NCI-H2227 treated with DMSO at 0.1 percent for 48 hours (cell line): ENCODE data around the gene NPAS3.

Experiments used
- DNase-seq: peaks from one replicate; lab custom pipeline; 2025; lab: John Stamatoyannopoulos, UW

The NPAS3 gene

DNA sequence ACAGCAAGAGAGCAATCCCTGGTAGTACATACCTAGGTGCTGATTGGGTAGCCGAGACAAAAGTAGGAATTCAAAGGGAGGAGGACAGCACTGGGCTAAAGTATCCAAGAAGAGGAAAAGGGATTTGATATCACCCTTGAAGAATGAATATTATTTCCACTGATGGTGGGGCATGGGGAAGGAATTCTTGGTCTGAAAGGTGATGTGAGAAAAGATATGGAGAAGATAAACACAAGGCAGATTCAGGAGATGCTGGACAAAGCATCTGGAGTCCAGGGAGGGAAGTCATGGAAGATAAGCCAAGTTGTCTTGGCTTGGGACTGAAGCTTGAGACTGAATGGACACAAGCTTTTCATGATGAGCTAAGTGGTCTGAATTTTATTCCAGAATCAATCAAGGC, 818.2 kb downstream of the NPAS3 start:
- DNase-seq, result no peak

DNA sequence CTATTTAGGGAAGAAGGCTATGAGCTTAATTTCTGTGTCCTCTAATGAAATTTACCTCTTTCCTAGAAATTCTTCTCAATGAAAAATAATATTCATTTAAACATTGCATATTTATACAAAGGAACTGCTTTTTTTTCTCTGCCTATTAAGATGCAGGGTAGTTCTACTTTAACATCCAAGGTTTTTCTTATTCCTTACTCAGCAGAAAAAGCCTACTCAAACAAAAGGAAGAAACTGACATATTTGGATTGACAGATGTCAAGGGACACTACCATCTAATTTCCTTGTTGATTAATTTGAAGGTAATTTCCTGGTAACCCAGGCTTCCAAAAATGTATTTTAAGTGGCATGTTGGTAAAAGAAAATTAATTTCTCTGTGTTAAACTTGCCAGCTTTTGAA, 819.9 kb downstream of the NPAS3 start:
- DNase-seq, result no peak

- no peak for DNase-seq
Measured at GRCh38 chr14:33762161-33762851, 823.6 kb downstream of the NPAS3 start.

GRCh38 chr14:33764876-33765650, 826.4 kb downstream of the NPAS3 start:
- DNase-seq, result peak; percentile 69

- no peak for DNase-seq
Measured at GRCh38 chr14:33767586-33768457, 829.1 kb downstream of the NPAS3 start.

DNA sequence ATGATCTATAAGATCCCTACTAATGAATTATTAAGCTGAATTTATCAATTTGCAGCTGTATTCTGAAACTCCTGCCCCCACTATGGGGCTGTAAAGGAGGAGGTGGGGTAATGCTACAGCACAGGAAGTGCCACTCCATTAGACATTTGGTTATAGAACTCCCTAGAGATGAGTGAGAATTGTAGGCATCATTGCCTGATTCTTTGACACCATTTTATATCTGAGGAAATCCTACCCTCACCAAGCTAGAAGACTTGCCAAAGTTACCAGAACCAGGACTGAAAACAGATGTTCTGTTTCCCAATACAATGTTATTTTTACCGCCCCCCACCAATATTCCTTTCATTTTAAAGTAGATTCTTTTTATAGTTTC, 829.8 kb downstream of the NPAS3 start:
- DNase-seq, result no peak

DNA sequence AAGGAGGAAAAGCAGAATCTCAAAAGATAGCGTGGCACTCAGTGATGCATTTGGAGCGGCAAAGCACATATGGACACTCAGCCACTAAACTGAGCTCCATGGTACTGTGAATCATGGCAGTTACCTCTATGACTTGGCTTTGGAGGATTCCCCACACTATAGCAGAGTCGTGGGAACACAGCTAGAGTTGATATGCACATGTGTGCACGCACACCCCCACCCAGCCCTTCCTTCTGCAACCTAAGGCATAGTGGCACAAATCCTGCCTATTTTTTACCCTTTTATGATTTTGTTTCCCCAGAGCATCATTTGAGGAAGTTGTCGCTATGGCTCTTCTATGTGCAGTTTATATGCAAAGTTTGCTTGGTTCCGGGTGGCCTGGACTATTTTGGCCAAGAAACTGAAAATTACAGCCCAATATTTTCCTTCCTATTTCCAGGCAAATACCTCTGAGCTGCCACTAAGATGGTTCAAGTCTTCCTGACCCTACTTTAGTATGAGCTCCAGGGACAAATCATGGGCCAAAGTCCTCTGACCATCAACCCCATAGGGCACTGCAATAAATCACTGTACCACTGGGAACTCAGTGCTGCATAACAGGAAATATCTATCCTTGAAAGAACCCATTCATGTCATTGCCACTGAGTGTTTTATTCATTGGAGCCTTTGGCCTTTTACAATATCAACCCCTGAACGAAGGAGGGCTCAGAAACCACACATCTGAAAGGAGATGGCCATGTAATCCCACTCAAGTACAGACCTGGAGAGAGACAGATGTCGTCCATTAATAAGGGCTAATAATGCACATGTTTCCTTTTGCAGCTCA, 834.7 kb downstream of the NPAS3 start:
- no peak for DNase-seq

GRCh38 chr14:33774161-33774560, 835.5 kb downstream of the NPAS3 start:
- no peak for DNase-seq

DNA sequence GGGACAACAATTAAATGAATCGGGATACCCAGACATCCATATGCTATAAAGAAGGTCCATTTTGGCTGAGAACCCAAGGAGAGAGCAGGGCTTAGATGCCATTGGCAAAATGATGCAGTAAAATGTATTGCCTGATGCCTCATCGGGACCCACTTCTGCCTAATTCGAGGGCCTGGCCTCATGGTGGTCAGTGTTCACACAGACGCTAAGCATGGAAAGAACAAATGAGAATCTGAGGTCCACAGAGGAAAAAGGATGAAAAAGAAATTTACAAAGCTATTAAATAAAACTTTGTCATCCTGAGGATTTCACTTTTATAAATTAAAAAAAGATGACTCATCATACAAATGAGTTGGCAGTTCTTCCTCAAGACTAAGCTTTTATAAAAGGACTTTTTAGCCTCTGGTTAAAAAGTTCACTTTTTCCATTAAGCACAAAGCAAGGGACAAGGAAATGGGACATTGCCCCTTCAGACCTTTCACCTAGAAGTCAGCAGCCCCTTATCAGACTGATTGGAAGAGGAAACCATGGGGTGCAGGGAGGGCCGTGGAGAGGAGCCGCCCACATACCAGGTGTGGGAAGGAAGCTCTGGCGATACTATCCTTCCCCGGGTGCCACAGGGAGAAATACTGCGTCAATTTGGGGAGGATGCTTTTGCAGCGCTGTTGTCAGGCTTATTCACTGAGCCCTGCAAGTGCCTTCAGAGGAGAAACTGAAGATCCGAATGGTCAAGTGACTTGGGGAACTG, 836.2 kb downstream of the NPAS3 start:
- DNase-seq, result no peak

DNA sequence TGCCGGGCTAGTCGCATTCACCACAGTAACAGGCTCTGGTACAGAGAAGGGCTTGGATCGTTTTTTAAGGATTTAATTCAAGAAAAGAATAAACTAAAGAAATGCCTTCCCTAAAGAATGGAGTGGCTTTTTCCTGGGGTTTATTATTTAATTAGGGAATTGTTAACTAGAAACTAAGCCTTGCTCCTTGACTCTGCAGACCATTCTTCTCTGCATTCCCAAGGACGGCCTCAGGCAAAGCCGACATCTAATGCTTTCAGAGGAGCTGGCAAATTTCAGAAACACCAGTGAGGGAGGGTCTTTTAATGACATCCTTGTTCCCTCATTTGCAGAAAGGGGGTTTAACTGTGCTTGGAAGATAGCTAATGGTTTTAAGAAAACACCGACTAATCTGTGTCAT, 838.2 kb downstream of the NPAS3 start:
- DNase-seq, result no peak

DNA sequence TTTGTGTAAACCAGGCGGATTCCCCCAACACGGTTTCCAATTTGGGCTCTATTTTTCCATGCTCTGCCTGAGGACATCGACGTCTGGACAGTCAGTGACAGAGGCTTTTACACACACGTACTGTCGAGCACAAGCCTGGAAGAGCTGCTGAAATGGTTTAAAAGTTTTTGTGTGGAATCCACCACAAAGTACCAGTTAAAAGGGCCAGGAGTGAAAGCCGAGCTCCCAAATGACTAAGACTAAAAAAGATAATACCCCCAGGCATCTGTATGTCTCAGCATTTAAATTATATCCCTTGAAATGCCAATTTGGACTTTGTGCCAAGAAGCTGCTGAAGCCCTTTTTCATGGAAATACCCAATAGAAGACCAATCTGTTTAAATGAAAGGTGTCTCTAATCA, 839.0 kb downstream of the NPAS3 start:
- DNase-seq, result no peak

- no peak for DNase-seq
Measured at GRCh38 chr14:33780035-33780434, 841.4 kb downstream of the NPAS3 start.

GRCh38 chr14:33781236-33781635, 842.6 kb downstream of the NPAS3 start:
- DNase-seq, result no peak

DNA sequence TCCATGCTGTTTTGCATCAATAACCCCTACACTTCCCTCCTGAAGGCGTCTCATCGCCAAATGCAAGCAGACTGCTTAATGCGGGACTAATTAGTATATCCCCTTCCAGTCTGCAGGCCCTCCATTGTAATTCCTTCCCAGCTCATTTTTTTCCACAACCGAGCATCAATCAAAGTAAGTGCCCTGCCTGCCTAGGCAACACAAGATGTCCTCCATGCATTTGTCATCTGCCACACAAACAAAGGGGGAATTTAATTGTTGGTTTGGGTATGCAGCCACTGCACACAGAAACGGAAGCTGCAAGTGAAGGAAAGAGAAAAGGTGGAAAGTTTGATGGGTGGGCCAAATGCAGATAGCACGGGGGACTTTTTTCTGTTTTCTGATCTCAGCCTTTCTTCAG, 844.2 kb downstream of the NPAS3 start:
- DNase-seq, result peak; percentile 43

DNA sequence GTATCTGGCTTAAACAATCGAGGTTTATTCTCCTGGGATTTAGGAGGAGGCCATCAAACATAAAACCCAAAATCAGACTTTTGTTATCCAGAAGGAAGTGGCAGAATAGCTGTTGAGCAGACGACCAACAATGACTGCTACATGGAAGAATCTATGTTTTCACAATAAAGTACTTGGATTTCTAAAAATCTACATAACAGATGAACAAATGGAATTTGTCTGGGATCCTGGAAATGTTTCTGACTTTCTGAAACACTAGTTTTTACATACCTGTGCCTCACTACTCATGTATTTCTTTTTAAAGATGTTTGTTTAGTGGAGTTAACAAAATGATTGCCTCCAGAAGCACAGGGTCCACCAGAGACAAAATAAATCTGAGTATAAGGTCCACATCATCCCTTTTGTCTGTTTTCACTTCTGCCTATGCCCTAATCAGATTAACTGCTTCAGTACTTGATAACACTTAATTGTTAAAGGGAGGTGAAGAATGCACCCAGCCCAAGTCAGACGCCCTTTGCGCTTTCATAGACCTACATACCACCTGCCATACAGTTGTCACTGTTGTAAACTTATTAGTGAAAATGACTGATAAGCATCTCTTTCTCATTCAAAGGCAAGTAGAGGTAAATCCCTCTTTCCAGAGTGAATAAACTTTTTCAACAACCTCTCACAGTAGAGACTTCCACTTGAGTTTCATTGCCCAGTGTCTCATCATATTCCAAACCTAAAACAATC, 847.6 kb downstream of the NPAS3 start:
- no peak for DNase-seq

GRCh38 chr14:33788161-33788560, 849.5 kb downstream of the NPAS3 start:
- peak; percentile 17 for DNase-seq

DNA sequence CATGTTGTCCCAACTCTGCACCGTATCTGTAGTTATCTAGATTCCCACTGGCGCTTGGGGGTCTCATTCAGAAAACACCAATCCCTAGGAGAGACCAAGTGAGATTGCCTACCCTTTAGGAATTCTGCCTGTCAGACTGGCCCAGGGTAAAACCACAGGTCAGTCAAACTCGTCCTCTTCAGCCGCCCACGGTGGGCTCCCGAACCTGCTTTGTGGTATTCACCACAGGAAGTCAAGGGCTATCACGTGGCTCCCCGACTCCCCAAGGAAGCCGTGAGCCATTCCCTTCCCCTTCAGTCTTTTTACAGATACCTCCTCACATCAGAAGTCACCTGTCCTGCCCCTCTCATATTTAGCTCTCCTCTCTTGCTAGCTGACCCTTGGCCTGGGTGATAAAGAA, 852.3 kb downstream of the NPAS3 start:
- no peak for DNase-seq

DNA sequence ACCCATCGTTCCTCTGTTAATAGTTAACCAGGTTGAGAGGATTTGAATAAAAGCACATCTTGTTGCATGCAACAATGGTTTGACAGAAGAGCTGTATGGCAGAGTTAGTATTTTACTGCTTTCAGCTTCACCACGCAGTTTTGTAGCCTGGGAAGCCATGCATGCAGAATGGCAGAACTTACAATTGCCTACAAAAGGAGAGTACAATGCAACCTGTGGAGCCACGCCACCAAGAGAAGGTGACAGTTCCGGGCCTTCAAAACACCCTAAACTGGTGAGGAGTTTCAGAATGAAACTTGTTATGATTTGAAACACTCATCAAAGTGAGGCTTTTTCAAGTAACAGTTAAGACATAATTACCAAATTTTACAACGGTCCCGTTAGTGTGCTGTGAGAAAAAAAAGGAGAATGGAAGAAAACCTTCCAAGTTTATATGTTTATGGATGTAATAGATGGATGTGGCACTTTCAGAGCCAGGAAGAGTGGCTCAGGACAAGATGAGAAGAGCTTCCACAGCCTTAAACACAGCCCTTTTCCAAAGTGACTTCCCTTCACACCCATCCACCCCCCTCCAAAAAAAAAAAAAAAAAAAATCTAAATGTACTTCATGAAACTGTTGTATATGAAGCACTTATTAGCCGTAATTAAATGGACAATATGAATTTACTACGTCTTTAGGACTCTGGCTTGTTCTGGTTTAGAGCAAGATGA, 853.5 kb downstream of the NPAS3 start:
- no peak for DNase-seq

DNA sequence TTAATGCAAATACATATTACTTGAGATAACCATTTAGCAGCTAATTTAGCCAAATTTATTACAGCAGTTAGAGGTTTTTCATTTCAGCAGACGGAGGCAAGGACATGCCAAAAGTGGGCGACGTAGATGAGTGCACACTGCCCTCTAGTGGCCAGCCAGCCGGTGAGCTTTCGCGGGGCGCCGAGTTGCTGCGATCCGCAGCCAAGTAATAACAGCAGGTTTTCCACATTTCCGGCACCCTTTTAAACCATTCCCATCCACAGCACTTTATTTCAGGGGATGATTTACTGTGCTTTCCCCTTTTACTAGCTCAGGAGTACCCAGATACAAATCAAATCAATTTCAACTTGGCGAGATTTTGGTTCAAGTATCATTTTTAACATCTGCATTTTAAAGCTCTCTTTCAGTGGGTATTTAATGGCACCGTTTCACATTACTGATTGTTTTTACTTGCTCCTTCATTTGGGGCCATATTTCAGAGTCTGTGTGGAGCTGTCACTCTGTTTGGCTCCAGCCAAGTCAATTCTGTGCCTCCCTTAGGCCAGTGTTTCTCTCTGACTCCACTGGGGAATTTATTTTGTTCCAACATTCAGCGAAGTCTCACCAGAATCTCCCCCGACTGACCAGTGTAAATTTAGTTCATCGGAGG, 854.2 kb downstream of the NPAS3 start:
- peak; percentile 85 for DNase-seq
